Neural cell (in vitro differentiated cells): ENCODE measurements around the gene IMMP2L.

Experiments used
- EZH2 ChIP-seq: fragments of 200-600, 300-800 bp; shearing (Covaris generic), sonication (generic); IDR thresholded peaks from 2 replicates; pipeline ENCODE4 v1.6.1; 2014; ENCODE audit warnings: antibody characterized with exemption, low read length, borderline replicate concordance, mild to moderate bottlenecking; ENCODE audit not compliant: insufficient read depth, poor library complexity, severe bottlenecking
- TF ChIP-seq, protein P1 (sequence below): fragments of 450-650 bp; IDR thresholded peaks from 2 replicates; pipeline ENCODE4 v1.5.1; 2014; ENCODE audit warnings: antibody characterized with exemption, mild to moderate bottlenecking, moderate library complexity; ENCODE audit not compliant: poor library complexity, severe bottlenecking

DNA sequence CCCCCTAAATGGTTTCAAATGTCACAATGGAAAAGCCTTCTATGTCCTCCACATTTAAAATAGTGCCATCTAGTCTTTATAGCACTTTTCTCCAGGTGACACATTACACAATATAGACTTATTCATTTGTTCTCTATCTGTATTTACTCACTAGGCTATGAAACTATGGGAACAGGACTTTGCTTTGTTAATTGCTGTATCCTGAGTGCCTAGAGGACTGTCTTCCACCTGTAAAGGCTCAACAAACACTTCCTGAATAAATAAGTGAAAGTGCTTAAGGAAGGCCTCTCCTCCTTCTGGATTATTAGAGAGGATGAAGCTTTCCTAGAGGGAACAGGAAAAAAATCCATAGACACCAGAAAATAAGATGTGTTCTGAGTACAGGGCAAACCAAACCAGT lies 868.9 kb downstream of the IMMP2L start:
- TF ChIP-seq EZH2: no peak
- TF ChIP-seq, protein P1, sequence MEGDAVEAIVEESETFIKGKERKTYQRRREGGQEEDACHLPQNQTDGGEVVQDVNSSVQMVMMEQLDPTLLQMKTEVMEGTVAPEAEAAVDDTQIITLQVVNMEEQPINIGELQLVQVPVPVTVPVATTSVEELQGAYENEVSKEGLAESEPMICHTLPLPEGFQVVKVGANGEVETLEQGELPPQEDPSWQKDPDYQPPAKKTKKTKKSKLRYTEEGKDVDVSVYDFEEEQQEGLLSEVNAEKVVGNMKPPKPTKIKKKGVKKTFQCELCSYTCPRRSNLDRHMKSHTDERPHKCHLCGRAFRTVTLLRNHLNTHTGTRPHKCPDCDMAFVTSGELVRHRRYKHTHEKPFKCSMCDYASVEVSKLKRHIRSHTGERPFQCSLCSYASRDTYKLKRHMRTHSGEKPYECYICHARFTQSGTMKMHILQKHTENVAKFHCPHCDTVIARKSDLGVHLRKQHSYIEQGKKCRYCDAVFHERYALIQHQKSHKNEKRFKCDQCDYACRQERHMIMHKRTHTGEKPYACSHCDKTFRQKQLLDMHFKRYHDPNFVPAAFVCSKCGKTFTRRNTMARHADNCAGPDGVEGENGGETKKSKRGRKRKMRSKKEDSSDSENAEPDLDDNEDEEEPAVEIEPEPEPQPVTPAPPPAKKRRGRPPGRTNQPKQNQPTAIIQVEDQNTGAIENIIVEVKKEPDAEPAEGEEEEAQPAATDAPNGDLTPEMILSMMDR: no peak
